Tibial nerve (tissue), 4 donors: Measurements from ENCODE around the gene C13orf46. TPM values are rescaled to one million over a fixed set of nuclear protein-coding genes. Genes with fewer than 3 reads are reported as not detected.

ENCODE experiments used
- DNase-seq, 2 donors: peaks; one replicate each; pipeline ENCODE4 v3.0.0-alpha.2; 2019; ENCODE audit warnings: low spot score in 2 of 2
- H3K27ac ChIP-seq, 4 donors: fragments of 200-600 bp; sonication (generic) in 3 of 4; one replicate each; pipeline ENCODE4 v1.5.1; 2017 to 2019; ENCODE audit warnings: mild to moderate bottlenecking in 1 of 4
- H3K27me3 ChIP-seq, 2 donors: fragments of 200-600 bp; sonication (generic) in 1 of 2; one replicate each; pipeline versions ENCODE4 v1.5.1 to v1.6.0; 2017 to 2019
- H3K36me3 ChIP-seq, 3 donors: fragments of 200-600 bp; sonication (generic); one replicate each; pipeline ENCODE4 v1.5.1; 2018 to 2019
- H3K4me1 ChIP-seq, 4 donors: fragments of 200-600 bp; sonication (generic) in 3 of 4; one replicate each; pipeline ENCODE4 v1.5.1; 2017 to 2019
- H3K4me3 ChIP-seq, 4 donors: fragments of 200-600 bp; sonication (generic) in 3 of 4; one replicate each; pipeline ENCODE4 v1.5.1; 2017 to 2019; ENCODE audit warnings: mild to moderate bottlenecking in 1 of 4, moderate library complexity in 1 of 4
- H3K9me3 ChIP-seq, 4 donors: fragments of 200-600 bp; sonication (generic) in 3 of 4; one replicate each; pipeline ENCODE4 v1.5.1; 2017 to 2019
- CTCF ChIP-seq, 5 experiments: fragments of 200-600 bp in 3 of 5; fragments of 450-650 bp in 2 of 5; sonication (generic) in 3 of 5; IDR thresholded peaks; one replicate each; pipeline ENCODE4 v1.5.1; 2016 to 2019; ENCODE audit warnings: antibody characterized with exemption in 5 of 5, mild to moderate bottlenecking in 3 of 5, moderate library complexity in 2 of 5
- EP300 ChIP-seq, 2 donors: sonication (generic); formaldehyde crosslinking; IDR thresholded peaks; one replicate each; pipeline ENCODE4 v1.6.1; 2017; ENCODE audit warnings: antibody characterized with exemption in 2 of 2, mild to moderate bottlenecking in 1 of 2
- POLR2A ChIP-seq, 2 donors: fragments of 450-650 bp; IDR thresholded peaks; one replicate each; pipeline ENCODE4 v1.6.1; 2017; ENCODE audit warnings: antibody characterized with exemption in 2 of 2, mild to moderate bottlenecking in 2 of 2, moderate library complexity in 2 of 2
- WGBS, 2 donors: methylation state at CpG; one replicate each; pipeline ENCODE4 v1.1.5; 2018; 5-methylcytosine and 5-hydroxymethylcytosine counted together
- total RNA-seq, 4 donors: library from RNA; depleted of rRNA; stranded (reverse); fragments of >200 nt; gene quantifications; one replicate each; pipeline ENCODE4 v1.1.0, GENCODE V29; 2016

Gene C13orf46
- total RNA-seq, 4 donors from 2014 or later = 3.3 to 17.7 (median 4.1) TPM

GRCh38 chr13:114019367-114019766 lies 45.5 kb upstream of the C13orf46 start:
- no peak for TF ChIP-seq EP300 (IDR thresholded peaks at IDR 0.05)
- DNase-seq = no peak
- Histone ChIP-seq H3K9me3 (no peaks in the 10 kb centered on the region), H3K27me3 (no peaks in the 10 kb centered on the region), H3K4me1 (peaks cover 0 to 11% (median 0%) of the 10 kb centered on the region in 4 donors), H3K27ac (no peak overlapping the region), H3K36me3 (peaks cover 7 to 96% (median 11%) of the 10 kb centered on the region in 3 donors), H3K4me3 (no peak overlapping the region)
- WGBS, 2 donors = 80 to 82% methylated on average over 1 to 8 of the region's 13 CpGs

GRCh38 chr13:114018461-114019055 lies 44.7 kb upstream of the C13orf46 start:
- H3K27ac ChIP-seq = no peak overlapping the region
- peaks cover 9 to 92% (median 11%) of the 10 kb centered on the region in 3 donors for H3K36me3 ChIP-seq
- H3K9me3 ChIP-seq = no peaks in the 10 kb centered on the region
- no peak for TF ChIP-seq EP300 (IDR thresholded peaks at IDR 0.05)
- TF ChIP-seq CTCF (IDR thresholded peaks at IDR 0.05) = no peak
- TF ChIP-seq POLR2A (IDR thresholded peaks at IDR 0.05) = no peak
- H3K4me3 ChIP-seq = no peak overlapping the region
- H3K27me3 ChIP-seq = no peaks in the 10 kb centered on the region
- DNase-seq = no peak
- WGBS, 2 donors = 88 to 90% methylated on average over 14 to 19 of the region's 20 CpGs
- peaks cover 0 to 11% (median 0%) of the 10 kb centered on the region in 4 donors for H3K4me1 ChIP-seq

- DNase-seq = no peak
- Histone ChIP-seq H3K4me3 (no peak overlapping the region), H3K4me1 (peaks cover 0 to 11% (median 0%) of the 10 kb centered on the region in 4 donors), H3K27ac (no peak overlapping the region), H3K9me3 (no peaks in the 10 kb centered on the region), H3K27me3 (no peaks in the 10 kb centered on the region), H3K36me3 (peaks cover 9 to 90% (median 11%) of the 10 kb centered on the region in 3 donors)
- WGBS, 2 donors = 94% methylated on average over 22 to 23 of the region's 23 CpGs
- TF ChIP-seq EP300 (IDR thresholded peaks at IDR 0.05) (no peak), CTCF (IDR thresholded peaks at IDR 0.05) (no peak), POLR2A (IDR thresholded peaks at IDR 0.05) (no peak)
These were observed 44.1 kb upstream of the C13orf46 start for GRCh38 chr13:114017966-114018365.

- no peak for DNase-seq
- Histone ChIP-seq H3K4me3 (no peak overlapping the region), H3K27ac (no peak overlapping the region), H3K9me3 (no peaks in the 10 kb centered on the region), H3K27me3 (no peaks in the 10 kb centered on the region), H3K4me1 (peaks cover 0 to 11% (median 0%) of the 10 kb centered on the region in 4 donors), H3K36me3 (peaks cover 9 to 88% (median 11%) of the 10 kb centered on the region in 3 donors)
- TF ChIP-seq POLR2A (IDR thresholded peaks at IDR 0.05) = no peak
- TF ChIP-seq CTCF (IDR thresholded peaks at IDR 0.05) = no peak
- TF ChIP-seq EP300 (IDR thresholded peaks at IDR 0.05) = no peak
- WGBS, 2 donors = 84 to 85% methylated on average over 29 of the region's 29 CpGs
These were observed 43.3 kb upstream of the C13orf46 start for GRCh38 chr13:114017028-114017630.

GRCh38 chr13:114016321-114017027 lies 42.6 kb upstream of the C13orf46 start:
- DNase-seq = no peak
- TF ChIP-seq EP300 (IDR thresholded peaks at IDR 0.05) (no peak), CTCF (IDR thresholded peaks at IDR 0.05) (no peak), POLR2A (IDR thresholded peaks at IDR 0.05) (no peak)

More at GRCh38 chr13:114016321-114017027, 42.6 kb upstream of the C13orf46 start:
- peak overlapping the region in 2 of 4 donors; percentile 59 to 63 for H3K27ac ChIP-seq
- H3K4me1 ChIP-seq = peaks cover 0 to 11% (median 0%) of the 10 kb centered on the region in 4 donors
- H3K27me3 ChIP-seq = no peaks in the 10 kb centered on the region
- WGBS, 2 donors = 80 to 88% methylated on average over 30 of the region's 30 CpGs
- peaks cover 9 to 88% (median 11%) of the 10 kb centered on the region in 3 donors for H3K36me3 ChIP-seq
- H3K9me3 ChIP-seq = no peaks in the 10 kb centered on the region
- H3K4me3 ChIP-seq = no peak overlapping the region
